Esophagus squamous epithelium (tissue), 5 donors: ENCODE results near the gene ARPC2. TPM values are rescaled to one million over a fixed set of nuclear protein-coding genes. Genes with fewer than 3 reads are reported as not detected.

ENCODE experiments used
- DNase-seq: peaks from one replicate; lab custom pipeline; 2025; lab: John Stamatoyannopoulos, UW
- H3K27ac ChIP-seq, 4 donors: fragments of 200-600 bp; sonication (generic); one replicate each; pipeline ENCODE4 v1.5.1; 2016 to 2019; ENCODE audit warnings: mild to moderate bottlenecking in 1 of 4
- H3K27me3 ChIP-seq, 4 donors: fragments of 200-600 bp; sonication (generic); 1 replicate in 3 of 4; 2 replicates in 1 of 4; pipeline versions ENCODE4 v1.5.1 to v1.6.0; 2017 to 2021; ENCODE audit warnings: antibody characterized with exemption in 1 of 4
- H3K36me3 ChIP-seq, 3 donors: fragments of 200-600 bp; sonication (generic); one replicate each; pipeline ENCODE4 v1.5.1; 2016 to 2019
- H3K4me1 ChIP-seq, 3 donors: fragments of 200-600 bp; sonication (generic); one replicate each; pipeline ENCODE4 v1.5.1; 2017 to 2019
- H3K4me3 ChIP-seq, 4 donors: fragments of 200-600 bp; sonication (generic); 1 replicate in 3 of 4; 2 replicates in 1 of 4; pipeline ENCODE4 v1.5.1; 2016 to 2019; ENCODE audit warnings: mild to moderate bottlenecking in 2 of 4, moderate library complexity in 1 of 4
- H3K9me3 ChIP-seq, 3 donors: fragments of 200-600 bp; sonication (generic); one replicate each; pipeline ENCODE4 v1.5.1; 2016 to 2019
- CTCF ChIP-seq, 6 experiments: fragments of 450-650 bp in 4 of 6; fragments of 200-600 bp in 2 of 6; sonication (generic) in 2 of 6; IDR thresholded peaks; one replicate each; pipeline ENCODE4 v1.5.1; 2016 to 2019; ENCODE audit warnings: antibody characterized with exemption in 6 of 6, mild to moderate bottlenecking in 4 of 6, moderate library complexity in 4 of 6
- POLR2A ChIP-seq, 4 donors: fragments of 450-650 bp; IDR thresholded peaks; one replicate each; pipeline ENCODE4 v1.6.1; 2017; ENCODE audit warnings: antibody characterized with exemption in 4 of 4, mild to moderate bottlenecking in 4 of 4, moderate library complexity in 3 of 4
- WGBS, 2 donors: methylation state at CpG; one replicate each; pipeline ENCODE4 v1.1.5; 2018; 5-methylcytosine and 5-hydroxymethylcytosine counted together
- intact Hi-C: fragments of 100-400 bp; cut with DNase I; formaldehyde crosslinking; loops from one replicate; pipeline ENCODE4 v1.15.0; 2022
- total RNA-seq, 4 donors: library from RNA; depleted of rRNA; stranded (reverse); fragments of >200 nt; gene quantifications; one replicate each; pipeline ENCODE4 v1.1.0, GENCODE V29; 2016
- donor health status: DM: yes; HTN: yes; CAD: no.

The ARPC2 gene
- total RNA-seq, 4 donors from 2014 or later = 465 to 690 (median 542) TPM

DNA sequence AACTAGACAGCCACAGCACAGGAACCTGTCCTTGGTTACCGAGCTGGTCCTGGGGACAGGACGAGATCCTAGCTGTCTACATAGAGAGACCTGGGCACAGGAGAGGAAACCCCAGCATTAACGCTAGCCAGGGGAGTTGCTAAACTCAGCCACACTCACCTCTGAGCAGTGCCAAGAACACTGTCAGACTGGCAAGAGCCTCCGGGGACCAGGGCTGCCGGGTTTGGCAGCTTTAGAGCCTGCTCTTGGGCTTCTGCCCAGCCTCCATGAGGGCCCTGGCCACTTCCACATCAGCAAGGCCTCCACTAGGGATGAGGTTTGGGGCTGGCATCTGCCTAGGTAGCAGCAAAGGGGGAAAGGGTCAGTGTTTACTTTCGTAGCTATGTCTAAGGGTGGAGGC, 68.6 kb downstream of the ARPC2 start:
- Histone ChIP-seq H3K4me1 (peaks cover 80 to 99% (median 93%) of the 10 kb centered on the region in 3 donors), H3K4me3 (peak overlapping the region in 3 of 4 donors; percentile 44 to 64 (median 49)), H3K27ac (peak overlapping the region; percentile 94 to 98 (median 98)), H3K9me3 (no peaks in the 10 kb centered on the region), H3K27me3 (no peaks in the 10 kb centered on the region), H3K36me3 (peaks cover 11 to 27% (median 12%) of the 10 kb centered on the region in 3 donors)
- intact Hi-C loops = no loop called here
- TF ChIP-seq POLR2A (IDR thresholded peaks at IDR 0.05) = peak in 1 of 4 donors; percentile 19
- peak in 1 of 6 experiments; percentile 5 for TF ChIP-seq CTCF (IDR thresholded peaks at IDR 0.05)
- 3 to 14% methylated on average over 1 to 3 of the region's 6 CpGs for WGBS, 2 donors
- no peak for DNase-seq

GRCh38 chr2:218286570-218287459, 69.8 kb downstream of the ARPC2 start:
- Histone ChIP-seq H3K27ac (peak overlapping the region; percentile 94 to 98 (median 98)), H3K4me1 (peaks cover 74 to 98% (median 94%) of the 10 kb centered on the region in 3 donors), H3K27me3 (no peaks in the 10 kb centered on the region), H3K9me3 (no peaks in the 10 kb centered on the region), H3K36me3 (peaks cover 0 to 15% (median 6%) of the 10 kb centered on the region in 3 donors), H3K4me3 (peak overlapping the region; percentile 22 to 64 (median 46))
- 0% methylated on average over 5 to 6 of the region's 11 CpGs for WGBS, 2 donors
- DNase-seq = peak; percentile 60
- TF ChIP-seq POLR2A (IDR thresholded peaks at IDR 0.05) (peak in 3 of 4 donors; percentile 30 to 63 (median 57)), CTCF (IDR thresholded peaks at IDR 0.05) (peak in 1 of 6 experiments; percentile 5)
- intact Hi-C loops = no loop called here

GRCh38 chr2:218289639-218290315, 72.8 kb downstream of the ARPC2 start:
- TF ChIP-seq POLR2A (IDR thresholded peaks at IDR 0.05) (peak in 2 of 4 donors; percentile 39 to 46), CTCF (IDR thresholded peaks at IDR 0.05) (peak in 1 of 6 experiments; percentile 1)
- peak overlapping the region; percentile 94 to 99 (median 98) for H3K27ac ChIP-seq
- no peaks in the 10 kb centered on the region for H3K27me3 ChIP-seq
- H3K9me3 ChIP-seq = no peaks in the 10 kb centered on the region
- intact Hi-C loops = loop anchor here (5.0 kb wide), 1 partner anchor 108 kb away; the partner anchor contains the start of gene CTDSP1
- WGBS, 2 donors = 8 to 23% methylated on average over 6 of the region's 6 CpGs
- peaks cover 64 to 93% (median 84%) of the 10 kb centered on the region in 3 donors for H3K4me1 ChIP-seq
- no peak for DNase-seq
- peak overlapping the region; percentile 65 to 93 (median 79) for H3K4me3 ChIP-seq
- no peaks in the 10 kb centered on the region for H3K36me3 ChIP-seq

DNA sequence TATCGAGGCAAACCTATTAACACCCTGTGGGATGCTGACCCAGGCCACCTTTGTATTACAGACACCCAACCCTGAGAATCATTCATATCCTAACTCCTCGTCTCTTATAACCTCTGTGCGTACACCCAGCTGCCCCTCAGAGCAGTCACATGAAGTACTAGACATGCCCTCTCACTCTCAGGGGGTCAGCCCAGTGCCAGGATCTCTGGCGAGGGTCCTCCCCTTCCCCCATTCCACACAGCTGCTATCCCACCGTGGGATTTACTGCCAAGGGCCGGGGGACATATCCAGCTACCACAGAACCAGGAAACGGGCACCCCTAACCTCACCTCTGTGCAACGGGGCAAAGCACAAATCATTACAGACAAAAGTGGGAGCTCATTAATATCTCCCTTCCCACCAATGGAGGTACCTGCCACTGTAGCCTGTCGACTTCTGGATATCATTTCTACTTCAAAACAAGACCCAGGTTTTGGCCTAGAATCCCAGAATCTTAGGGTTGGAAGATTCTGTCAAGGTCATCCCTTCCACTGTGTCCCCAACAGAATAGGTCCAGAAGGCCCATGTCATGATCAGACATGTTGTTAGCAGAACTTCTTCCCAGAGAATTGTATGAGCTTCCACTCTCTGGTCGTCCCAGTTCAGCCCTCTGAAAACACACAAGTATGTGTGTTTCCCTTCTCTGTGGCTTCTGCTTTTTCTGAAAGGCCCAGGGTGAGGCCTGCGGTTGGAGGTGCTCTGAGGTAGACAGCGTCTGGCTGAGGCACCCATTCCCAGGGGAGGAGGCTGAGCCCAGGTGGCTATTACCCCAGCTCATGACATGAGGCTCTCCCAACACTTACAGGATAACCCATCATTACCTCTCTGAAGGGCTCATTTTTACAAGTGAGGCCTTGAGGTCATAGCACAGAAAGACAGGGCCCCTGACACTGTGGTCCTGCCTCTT, 73.6 kb downstream of the ARPC2 start:
- Histone ChIP-seq H3K36me3 (no peaks in the 10 kb centered on the region), H3K27me3 (no peaks in the 10 kb centered on the region), H3K4me1 (peaks cover 61 to 93% (median 84%) of the 10 kb centered on the region in 3 donors), H3K9me3 (no peaks in the 10 kb centered on the region), H3K4me3 (peak overlapping the region; percentile 65 to 93 (median 79)), H3K27ac (peak overlapping the region; percentile 94 to 99 (median 98))
- 16 to 24% methylated on average over 7 to 10 of the region's 12 CpGs for WGBS, 2 donors
- no peak for DNase-seq
- TF ChIP-seq CTCF (IDR thresholded peaks at IDR 0.05) = no peak
- TF ChIP-seq POLR2A (IDR thresholded peaks at IDR 0.05) = no peak
- intact Hi-C loops = loop anchor here (5.0 kb wide), 1 partner anchor 107 kb away; the partner anchor contains the start of gene CTDSP1
